Measurements from ENCODE around the gene TMEM176B.
"Not testable (repeated sequence)": the region's sequence is repeated elsewhere in the genome, so short reads cannot be mapped to it uniquely, and the experiment has no call there.

Gene TMEM176B

GRCh38 chr7:150788474-150789269, 11.5 kb downstream of the TMEM176B start:
- DNase-seq: no peak

- DNase-seq: no peak
Observed at GRCh38 chr7:150787321-150788281, 12.6 kb downstream of the TMEM176B start.

- DNase-seq: no peak
Observed at GRCh38 chr7:150784954-150785353, 15.2 kb downstream of the TMEM176B start.

GRCh38 chr7:150784120-150784736, 15.9 kb downstream of the TMEM176B start:
- no peak for DNase-seq

GRCh38 chr7:150781961-150782360, 18.2 kb downstream of the TMEM176B start:
- no peak for DNase-seq

GRCh38 chr7:150781103-150781502, 19.1 kb downstream of the TMEM176B start:
- no peak for DNase-seq

GRCh38 chr7:150780292-150780691, 19.9 kb downstream of the TMEM176B start:
- DNase-seq: no peak

- DNase-seq: peak; percentile 42
Observed at GRCh38 chr7:150778738-150779301, 21.3 kb downstream of the TMEM176B start.

GRCh38 chr7:150778014-150778737, 22.0 kb downstream of the TMEM176B start:
- no peak for DNase-seq

GRCh38 chr7:150774131-150774530, 26.0 kb downstream of the TMEM176B start:
- not testable (repeated sequence) for DNase-seq

GRCh38 chr7:150769768-150770167, 30.4 kb downstream of the TMEM176B start:
- no peak for DNase-seq

GRCh38 chr7:150766334-150766709, 33.8 kb downstream of the TMEM176B start:
- no peak for DNase-seq

- no peak for DNase-seq
Observed at GRCh38 chr7:150759479-150759878, 40.7 kb downstream of the TMEM176B start.

GRCh38 chr7:150756858-150757257, 43.3 kb downstream of the TMEM176B start:
- no peak for DNase-seq

- DNase-seq: no peak
Observed at GRCh38 chr7:150756166-150756565, 44.0 kb downstream of the TMEM176B start.

GRCh38 chr7:150755473-150756099, 44.6 kb downstream of the TMEM176B start:
- no peak for DNase-seq

GRCh38 chr7:150754951-150755350, 45.2 kb downstream of the TMEM176B start:
- no peak for DNase-seq

GRCh38 chr7:150753826-150754603, 46.1 kb downstream of the TMEM176B start:
- DNase-seq: no peak

GRCh38 chr7:150753239-150753638, 46.9 kb downstream of the TMEM176B start:
- DNase-seq: no peak

- no peak for DNase-seq
Observed at GRCh38 chr7:150751702-150752101, 48.5 kb downstream of the TMEM176B start.

GRCh38 chr7:150748376-150748775, 51.8 kb downstream of the TMEM176B start:
- DNase-seq: no peak
